GM21515 (cell line): ENCODE results near the gene RNF168.
"Not testable (repeated sequence)": the region's sequence is repeated elsewhere in the genome, so short reads cannot be mapped to it uniquely, and the experiment has no call there.

Source experiments
- ATAC-seq: cut with Tn5 transposase; IDR thresholded peaks from one replicate; pipeline ENCODE4 v1.9.1; 2021; ENCODE audit not compliant: unreplicated experiment

Gene RNF168

GRCh38 chr3:196517162-196517800 lies 13.7 kb upstream of the RNF168 start:
- ATAC-seq = no peak

- no peak for ATAC-seq
Measured at GRCh38 chr3:196514913-196515621, 11.5 kb upstream of the RNF168 start, which contains the start of gene SMCO1. TSS of gene SMCO1 (minus strand) at chr3:196515346. CDS start at chr3:196515209, 137 bp downstream.

GRCh38 chr3:196514350-196514716 lies 10.8 kb upstream of the RNF168 start:
- no peak for ATAC-seq

- ATAC-seq = no peak
Measured at GRCh38 chr3:196513697-196514349, 10.3 kb upstream of the RNF168 start.

GRCh38 chr3:196511646-196512425 lies 8.3 kb upstream of the RNF168 start:
- not testable (repeated sequence) for ATAC-seq

GRCh38 chr3:196511108-196511507 lies 7.5 kb upstream of the RNF168 start:
- not testable (repeated sequence) for ATAC-seq

GRCh38 chr3:196506687-196507086 lies 3.1 kb upstream of the RNF168 start:
- ATAC-seq = no peak

- ATAC-seq = no peak
Measured at GRCh38 chr3:196504556-196504955, 988 bp upstream of the RNF168 start.

- ATAC-seq = not testable (repeated sequence)
Measured at GRCh38 chr3:196504077-196504398, 470 bp upstream of the RNF168 start.

- ATAC-seq = peak; percentile 4
Measured at GRCh38 chr3:196502775-196503195, 783 bp downstream of the RNF168 start.

GRCh38 chr3:196501316-196502044 lies 2.1 kb downstream of the RNF168 start:
- ATAC-seq = no peak

- ATAC-seq = no peak
Measured at GRCh38 chr3:196499807-196500524, 3.6 kb downstream of the RNF168 start.

- no peak for ATAC-seq
Measured at GRCh38 chr3:196499061-196499460, 4.5 kb downstream of the RNF168 start.

- no peak for ATAC-seq
Measured at GRCh38 chr3:196498297-196498696, 5.3 kb downstream of the RNF168 start.

- ATAC-seq = no peak
Measured at GRCh38 chr3:196496183-196496582, 7.4 kb downstream of the RNF168 start.

- ATAC-seq = no peak
Measured at GRCh38 chr3:196493292-196493691, 10.3 kb downstream of the RNF168 start.

GRCh38 chr3:196492080-196492479 lies 11.5 kb downstream of the RNF168 start:
- ATAC-seq = no peak

- no peak for ATAC-seq
Measured at GRCh38 chr3:196489747-196490146, 13.8 kb downstream of the RNF168 start.

GRCh38 chr3:196486263-196486662 lies 17.3 kb downstream of the RNF168 start:
- no peak for ATAC-seq

- no peak for ATAC-seq
Measured at GRCh38 chr3:196477678-196478077, 25.9 kb downstream of the RNF168 start.
